Activated gamma-delta T cell (primary cell): Measurements from ENCODE around the gene NDN.

Experiments
- DNase-seq: peaks from one replicate; lab custom pipeline; 2025; lab: John Stamatoyannopoulos, UW

The NDN gene

GRCh38 chr15:23642413-23643044 is 44.6 kb downstream of the NDN start:
- DNase-seq, result no peak
